ENCODE results near the gene CDH22. TPM values are rescaled to one million over a fixed set of nuclear protein-coding genes. Genes with fewer than 3 reads are reported as not detected.

Gene CDH22
- total RNA-seq, 1 donor from 2014 or later, result not detected

DNA sequence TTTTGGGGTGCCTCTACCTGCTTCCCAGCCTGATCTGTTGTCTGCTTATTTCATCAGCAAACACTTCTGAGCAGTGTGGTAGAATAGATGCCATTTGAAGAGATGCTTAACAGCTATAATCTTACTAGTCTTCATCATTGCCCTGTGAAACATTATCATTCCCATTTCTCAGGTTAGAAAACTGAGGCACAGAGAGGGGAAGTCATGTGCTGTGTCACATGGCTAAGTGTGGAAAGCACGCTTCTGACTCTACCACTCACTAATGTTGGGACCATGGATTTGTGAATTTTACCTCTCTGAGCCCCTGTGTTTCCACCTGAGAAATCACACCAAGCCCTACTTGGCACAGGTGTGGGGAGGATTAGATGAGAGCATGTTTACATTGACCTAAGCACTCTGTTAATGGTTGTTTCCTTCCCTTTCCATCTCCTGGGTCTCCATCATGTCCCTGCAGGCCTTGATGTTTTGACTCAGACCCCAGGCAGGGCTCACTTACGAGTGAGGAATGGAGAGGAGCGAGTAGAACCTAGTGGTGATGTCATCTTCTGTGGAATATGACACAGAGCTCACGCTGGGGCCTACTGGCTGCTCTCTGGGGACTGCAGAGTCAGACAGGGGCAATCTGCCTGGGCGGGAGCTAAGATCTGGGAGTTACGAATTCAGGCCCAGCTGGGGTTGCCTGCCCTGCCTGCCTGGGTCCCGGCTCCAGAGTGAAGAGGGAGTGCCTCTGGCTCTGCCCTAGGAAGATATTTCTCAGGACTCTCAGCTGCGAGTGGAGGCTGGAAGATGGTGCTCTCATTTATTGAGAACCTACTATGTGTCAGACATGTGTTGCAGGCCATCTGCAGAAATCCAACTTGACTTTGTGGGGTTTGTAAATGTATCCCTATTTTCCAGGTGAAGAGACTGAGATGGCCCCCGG, 64.3 kb downstream of the CDH22 start:
- intact Hi-C loops (cut with micrococcal nuclease), result no loop called here

DNA sequence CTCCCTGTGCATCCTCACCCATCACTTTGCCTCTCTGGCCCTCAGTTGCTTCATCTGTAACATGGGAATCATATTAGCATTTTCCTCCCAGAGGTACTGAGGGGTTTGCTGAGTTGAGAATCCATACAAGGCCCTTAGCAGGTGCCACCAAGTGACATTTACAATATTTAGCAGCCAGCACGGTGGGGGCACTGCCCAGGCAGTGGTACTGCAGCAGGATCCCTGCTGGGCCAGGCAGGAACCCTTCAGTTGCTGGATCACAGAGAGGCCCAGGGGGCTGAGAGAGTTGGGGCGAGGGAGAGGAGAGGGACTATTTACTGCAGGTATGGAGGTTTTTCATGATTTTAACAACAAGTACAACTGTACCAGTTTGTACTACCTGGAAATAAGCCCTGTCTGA, 65.9 kb downstream of the CDH22 start:
- intact Hi-C loops (cut with micrococcal nuclease), result no loop called here

DNA sequence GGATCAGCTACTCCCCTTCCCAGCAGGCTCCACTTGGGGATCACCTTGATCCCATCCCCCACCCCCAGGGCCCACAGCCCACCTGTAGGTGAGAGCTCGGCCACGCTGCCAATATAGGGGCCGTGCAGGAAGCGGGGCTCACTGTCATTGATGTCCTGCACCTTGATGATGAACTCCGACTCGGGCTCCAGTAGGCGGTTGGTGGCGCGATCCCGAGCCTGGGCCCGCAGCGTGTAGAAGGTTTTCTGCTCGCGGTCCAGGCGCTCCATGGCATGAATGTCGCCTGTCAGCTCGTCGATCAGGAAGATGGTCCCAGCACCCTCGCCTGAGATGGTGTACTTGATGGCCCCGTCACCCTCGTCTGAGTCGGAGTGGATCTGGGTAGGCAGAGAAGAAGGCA, 67.4 kb downstream of the CDH22 start:
- intact Hi-C loops (cut with micrococcal nuclease), result no loop called here

DNA sequence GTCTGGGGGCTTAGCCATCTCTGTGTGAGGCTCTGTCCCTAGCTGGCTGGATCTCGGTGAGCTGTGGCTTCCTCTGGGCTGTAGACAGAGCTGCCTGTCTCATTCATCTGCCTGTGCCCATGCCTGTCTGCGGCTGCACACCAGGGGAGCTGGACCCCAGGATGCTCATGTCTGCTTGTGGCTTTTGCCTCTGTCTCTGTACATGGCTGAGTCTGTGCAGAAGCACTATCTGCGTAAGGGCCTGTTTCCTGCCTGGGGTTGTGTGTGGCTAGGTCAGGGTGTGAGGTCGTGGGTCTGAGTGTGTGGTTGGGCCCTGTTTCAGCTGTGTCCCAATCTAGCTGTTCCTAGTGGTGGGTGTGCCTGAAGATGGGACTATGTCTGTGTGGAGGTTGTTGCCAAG, 68.2 kb downstream of the CDH22 start:
- intact Hi-C loops (cut with micrococcal nuclease), result no loop called here

DNA sequence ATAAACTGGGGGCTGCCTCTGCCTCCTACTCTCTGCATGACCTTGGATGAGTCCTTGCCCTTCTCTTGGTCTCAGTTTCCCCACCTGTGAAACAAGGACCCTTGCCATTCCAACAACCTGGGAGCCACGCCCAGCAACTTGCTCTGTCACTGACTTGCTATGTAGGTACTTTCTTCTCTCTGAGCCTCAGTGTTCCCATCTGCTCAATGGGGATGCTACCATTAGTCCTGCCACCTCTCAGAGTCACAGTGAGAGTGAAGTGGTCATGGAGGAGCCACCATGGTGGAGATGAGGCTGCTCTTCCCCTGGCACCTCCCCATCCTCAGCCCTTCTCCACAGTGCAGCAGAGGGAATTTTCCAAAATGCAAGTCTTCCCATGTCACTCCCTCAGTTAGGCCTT, 70.6 kb downstream of the CDH22 start:
- intact Hi-C loops (cut with micrococcal nuclease), result no loop called here

DNA sequence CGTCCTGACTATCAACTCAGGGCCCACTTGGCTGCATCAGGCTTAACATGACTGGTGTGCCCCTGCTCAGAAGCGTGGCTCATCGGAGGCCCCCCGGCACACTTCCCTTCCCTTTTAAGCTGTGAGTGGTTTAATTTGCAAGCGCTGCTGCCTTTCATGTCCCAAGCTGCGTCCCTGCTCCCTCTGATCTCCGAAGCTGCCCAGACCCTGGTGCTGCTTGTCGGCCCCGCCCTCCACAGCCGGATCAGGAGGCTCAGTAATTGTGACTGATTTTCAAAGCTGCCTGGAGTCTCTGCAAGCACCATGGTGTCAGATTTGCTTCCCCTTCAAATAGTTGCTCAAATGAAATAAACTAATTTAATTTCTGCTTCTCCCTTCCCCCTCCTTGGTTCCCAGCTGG, 71.1 kb downstream of the CDH22 start:
- intact Hi-C loops (cut with micrococcal nuclease), result no loop called here

DNA sequence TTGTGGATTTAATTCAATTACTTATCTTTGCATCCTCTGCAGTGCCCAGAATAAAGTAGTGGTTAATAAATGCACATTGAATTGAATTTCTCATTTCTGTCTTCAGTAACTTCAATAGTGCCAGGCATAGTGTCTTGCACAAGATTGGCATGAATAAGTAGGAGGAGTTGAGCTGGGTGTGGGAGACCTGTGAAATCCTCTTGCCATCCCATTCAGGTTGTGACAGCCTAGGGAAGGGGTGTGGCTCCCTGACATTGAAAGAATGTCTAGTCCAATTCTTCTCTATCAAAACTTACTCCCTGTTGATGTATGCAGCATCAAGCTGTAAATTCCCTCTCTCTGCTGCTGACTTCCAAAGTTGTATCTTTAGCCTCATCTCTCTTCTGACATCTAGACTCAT, 73.2 kb downstream of the CDH22 start:
- intact Hi-C loops (cut with micrococcal nuclease), result no loop called here

DNA sequence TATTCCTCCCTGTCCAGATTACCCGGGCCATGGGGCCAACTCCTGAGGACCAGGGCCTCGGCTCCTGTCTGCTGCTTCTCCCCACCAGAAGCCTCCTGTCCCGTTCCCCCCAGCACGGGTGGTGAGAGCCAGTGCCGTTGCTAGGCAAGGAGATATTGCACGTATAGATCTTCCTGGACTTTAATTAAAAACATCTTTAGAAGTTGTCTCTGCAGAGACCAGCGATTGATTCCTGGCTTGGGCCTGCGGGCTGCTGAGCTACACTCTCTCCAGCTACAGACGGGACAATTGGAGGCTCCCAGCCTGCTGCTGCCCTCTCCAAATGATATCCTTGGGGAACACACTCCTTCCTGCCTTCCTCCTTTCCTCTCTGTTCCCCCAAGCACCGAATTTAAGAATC, 74.6 kb downstream of the CDH22 start:
- intact Hi-C loops (cut with micrococcal nuclease), result no loop called here

DNA sequence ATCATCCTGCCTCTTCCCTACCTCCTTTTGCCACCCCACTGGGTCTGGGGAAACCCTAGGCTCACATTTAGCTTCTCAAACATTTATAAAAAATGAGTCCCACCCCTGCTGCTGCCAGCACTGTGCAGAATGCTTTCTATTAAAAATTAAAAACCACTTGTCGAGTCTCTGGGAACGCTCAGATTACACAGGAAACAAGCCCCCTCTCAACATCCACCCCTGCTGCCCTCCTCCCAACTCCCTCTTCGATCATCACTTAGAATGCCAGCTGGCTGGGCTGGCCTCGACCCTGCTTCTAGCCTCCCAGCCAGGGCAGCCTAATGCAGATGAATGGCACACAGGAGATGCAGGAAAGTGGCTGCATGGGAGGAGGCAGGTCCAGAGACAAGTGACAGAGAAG, 75.8 kb downstream of the CDH22 start:
- intact Hi-C loops (cut with micrococcal nuclease), result no loop called here

DNA sequence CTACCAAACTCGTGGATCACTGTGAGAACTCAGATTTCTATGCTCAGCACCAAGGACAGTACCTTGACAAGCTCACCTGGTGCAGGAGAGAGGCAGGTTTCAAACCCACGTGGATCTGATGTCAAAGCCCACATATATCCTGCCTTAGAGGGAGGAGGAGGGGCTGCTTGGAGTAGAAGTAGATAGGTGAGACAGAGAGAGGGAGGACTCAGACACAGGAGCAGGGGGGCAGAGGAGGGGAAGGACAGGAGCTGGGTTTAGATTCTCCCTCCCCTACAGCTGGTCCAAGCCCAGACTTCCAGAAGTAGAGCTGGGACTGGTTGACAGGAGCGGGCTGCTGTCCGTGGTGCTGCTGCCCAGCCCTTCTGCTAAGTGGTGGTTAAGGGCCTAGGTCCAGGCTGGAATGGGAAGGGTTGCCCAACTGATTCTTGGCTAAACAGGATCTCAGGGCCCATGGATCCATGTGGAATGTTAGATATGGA, 77.5 kb downstream of the CDH22 start:
- intact Hi-C loops (cut with micrococcal nuclease), result no loop called here

DNA sequence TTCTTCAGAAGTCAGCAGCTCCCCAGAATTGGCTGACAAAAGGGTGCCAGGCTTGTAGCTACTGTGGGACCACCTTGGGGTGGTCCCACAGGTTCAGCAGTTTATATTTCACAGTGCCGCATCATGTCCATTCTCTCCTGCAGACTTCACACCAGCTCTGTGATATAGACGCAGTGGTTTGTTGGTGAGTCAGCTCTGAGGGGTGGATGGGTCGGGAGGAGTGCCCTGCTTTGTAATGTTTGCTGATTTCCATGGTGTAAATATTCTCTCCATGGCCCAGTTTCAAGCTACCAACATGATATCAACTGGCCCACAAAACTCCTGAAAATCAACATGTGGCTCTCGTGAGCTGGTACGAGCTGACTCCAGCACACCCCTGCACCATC, 78.2 kb downstream of the CDH22 start:
- intact Hi-C loops (cut with micrococcal nuclease), result no loop called here

DNA sequence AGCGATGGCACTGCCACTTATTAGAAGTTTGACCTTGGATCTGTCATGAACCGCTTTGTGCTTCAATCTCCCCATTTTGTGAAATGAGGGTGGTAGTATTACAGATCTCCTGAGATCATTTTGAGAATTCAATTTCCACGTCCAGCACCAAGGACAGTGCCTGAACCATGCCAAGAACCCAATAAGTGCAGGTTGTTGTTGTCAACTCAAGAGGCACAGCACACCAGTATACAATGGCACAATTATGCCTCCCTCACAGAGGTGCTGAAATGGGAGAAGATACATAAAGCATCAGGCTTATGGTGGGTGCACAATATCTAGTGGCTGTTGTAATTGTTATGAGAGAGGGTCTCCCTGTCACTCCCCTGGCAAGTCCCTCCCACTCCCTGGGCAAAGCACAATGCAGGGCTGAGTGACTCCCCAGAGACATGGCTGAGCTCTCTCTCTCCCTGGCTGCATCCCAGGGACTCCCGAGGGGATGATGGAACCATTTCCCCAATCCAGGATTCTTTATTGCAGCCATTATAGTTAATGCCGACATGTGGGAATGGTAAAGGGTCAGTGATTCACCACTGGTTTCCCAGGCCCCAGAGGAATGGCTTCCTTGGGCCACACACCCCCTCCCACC, 78.7 kb downstream of the CDH22 start:
- intact Hi-C loops (cut with micrococcal nuclease), result no loop called here

DNA sequence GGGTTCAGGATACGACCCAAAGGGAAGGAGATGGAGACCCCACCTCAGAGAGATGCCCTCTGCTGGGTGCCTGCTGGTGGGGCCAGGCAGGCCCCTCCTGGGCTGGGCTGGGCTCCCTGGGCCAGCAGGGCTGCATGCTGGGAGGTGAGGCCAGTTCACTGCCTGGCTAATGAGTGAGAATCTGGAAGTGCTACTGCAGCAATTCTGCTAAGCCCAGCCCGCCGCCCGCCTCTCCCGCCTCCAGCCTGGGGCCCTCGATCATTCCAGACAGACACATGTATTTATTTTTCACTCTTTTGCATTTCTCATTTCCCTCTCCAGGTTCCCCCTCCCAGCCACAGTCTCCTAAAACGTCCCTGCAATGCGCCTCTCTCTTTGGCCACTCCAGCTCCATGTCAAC, 79.6 kb downstream of the CDH22 start:
- intact Hi-C loops (cut with micrococcal nuclease), result no loop called here

DNA sequence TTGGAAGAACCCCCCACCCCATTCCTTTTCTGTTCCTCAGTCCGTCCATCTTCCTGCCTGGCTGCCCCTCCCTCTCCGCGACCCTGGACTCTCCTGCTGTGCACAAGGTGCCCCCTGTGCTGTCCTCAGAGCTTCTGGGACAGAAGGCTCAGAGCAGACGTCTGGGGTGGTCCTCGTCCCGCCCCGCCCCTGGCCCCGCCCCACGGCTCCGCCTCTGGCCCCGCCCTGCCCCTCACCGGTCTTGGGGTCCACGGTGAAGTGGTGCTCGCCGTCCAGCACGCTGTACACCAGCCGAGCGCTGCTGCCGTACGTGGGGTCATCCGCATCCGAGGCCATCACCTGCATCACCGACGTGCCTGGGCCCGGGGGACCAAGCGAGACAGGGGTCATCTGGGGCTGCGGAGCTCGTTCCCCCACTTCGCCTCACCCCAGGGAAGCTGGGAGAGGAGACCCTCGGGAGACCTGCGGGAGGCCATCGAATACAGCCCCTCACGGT, 81.0 kb downstream of the CDH22 start:
- intact Hi-C loops (cut with micrococcal nuclease), result no loop called here

DNA sequence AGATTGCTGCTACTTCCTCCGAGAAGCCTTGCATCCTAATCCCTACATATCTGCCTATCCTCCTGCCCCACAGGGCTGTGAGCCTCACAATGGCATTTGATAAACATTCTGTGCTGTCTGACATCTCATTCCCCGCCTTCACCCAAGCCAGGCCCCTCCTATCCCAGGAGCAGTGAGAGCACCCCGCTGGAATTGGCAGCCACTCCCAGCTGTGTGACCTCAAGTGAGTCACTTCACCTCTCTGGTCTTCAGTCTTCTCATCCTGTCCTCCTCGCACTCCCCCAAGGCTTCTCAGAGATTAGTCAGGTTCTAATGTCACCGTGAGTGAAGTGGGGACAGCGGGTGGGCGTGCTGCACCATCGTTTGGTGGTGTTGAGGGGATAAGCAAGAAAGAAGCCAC, 81.7 kb downstream of the CDH22 start:
- intact Hi-C loops (cut with micrococcal nuclease), result no loop called here

DNA sequence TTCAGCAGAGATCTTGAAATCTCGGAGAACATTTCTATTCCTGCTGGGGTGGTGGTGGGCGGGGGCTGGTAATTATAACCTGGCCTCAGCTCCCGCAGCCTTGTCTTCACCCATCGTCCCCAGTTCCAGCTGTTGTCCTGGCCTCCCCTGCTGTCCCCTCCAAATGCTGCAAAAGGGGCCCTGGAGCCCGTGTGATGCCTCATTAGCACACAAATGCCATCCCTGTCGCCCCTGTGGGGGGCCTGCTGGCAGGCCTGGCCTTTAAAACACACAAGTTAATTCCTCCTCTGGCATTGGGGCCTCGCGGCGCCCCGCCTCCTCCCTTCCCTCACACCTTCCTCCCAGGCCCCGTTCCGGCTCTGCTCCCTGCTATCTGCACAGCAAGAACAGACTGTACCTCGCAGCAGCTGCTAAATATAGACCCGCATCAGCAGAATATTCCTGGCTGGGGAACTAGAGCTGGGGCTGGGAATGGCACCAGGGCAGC, 85.7 kb downstream of the CDH22 start:
- intact Hi-C loops (cut with micrococcal nuclease), result no loop called here

DNA sequence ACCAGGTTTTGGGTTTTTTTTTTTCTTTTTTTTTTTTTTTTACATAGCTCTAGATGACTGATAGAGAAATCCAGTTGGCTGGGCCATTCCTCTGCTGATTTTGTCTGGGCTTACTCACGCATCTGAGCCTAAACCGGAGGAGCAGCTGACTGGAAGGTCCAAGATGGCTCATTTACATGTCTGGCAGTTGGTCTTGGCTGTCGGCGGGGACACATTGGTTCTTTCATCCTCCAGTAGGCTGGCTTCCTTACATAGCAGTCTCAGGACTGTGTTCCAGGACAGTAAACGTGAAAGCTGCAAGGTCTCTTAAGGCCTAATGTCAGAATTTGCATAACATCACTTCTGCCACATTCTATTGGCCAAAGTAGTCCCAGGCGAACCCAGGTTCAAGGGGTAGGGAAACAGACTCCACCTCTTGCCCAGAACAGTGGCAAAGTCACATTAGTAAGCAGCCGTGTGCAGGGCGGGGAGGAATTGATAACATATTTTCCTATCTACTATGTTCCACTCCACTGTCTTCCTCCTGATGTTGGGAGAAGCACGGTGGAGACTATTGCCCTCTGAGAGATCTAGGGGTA, 87.0 kb downstream of the CDH22 start:
- intact Hi-C loops (cut with micrococcal nuclease), result no loop called here

DNA sequence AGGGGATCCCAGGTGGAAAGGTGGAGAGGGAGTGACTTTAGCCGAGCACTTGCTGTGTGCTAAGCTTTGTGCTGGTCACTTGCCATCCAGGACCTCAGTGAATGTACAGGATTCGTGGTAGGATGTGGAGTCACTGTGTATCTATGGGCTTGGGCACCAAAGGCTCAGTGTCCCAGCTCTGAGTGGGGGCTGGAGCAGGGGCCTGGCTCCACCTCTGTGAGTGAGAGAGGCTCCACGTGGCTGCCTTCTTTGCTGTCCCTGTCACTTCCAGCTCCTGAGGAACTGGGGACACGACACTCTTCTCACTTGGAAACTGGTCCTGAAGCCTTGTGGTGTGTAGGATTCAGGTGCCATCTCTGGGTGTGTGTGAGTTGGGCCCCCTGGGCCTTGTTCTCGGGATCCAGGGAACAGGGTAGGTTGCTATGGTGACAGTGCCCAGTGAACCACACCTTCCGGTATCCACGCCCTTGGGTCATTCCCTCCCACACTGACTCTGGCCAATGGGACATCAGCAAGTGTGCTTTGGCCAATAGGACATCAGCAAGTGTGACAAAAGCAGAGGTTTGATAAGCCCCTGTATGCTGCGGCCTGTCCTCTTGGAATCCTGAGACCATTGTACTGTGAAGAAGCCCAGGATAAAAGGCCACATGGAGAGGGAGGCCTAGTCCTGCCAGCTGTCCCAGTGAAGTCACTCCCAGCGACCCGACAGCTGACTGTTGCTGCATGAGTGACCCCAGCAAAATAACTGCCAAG, 87.7 kb downstream of the CDH22 start:
- intact Hi-C loops (cut with micrococcal nuclease), result no loop called here

DNA sequence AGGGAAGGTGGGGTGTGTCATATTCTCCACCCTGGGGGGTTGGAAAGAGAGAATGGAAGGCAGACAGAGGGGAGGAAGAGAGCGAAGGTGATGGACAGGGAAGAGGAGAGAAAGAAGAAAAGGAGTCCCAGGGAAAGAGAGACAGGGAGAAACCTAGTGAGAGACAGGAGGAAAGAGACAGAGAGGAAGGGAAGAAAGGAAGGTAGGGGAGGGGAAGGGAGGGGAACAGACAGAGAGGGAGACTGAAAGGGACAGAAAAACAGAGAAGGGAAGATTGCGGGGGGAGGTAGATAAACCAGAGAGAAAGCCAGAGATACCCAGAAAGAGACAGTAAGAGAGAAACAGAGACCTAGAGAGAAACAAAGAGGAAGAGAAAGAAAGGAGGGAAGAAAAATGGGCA, 88.4 kb downstream of the CDH22 start:
- intact Hi-C loops (cut with micrococcal nuclease), result no loop called here

DNA sequence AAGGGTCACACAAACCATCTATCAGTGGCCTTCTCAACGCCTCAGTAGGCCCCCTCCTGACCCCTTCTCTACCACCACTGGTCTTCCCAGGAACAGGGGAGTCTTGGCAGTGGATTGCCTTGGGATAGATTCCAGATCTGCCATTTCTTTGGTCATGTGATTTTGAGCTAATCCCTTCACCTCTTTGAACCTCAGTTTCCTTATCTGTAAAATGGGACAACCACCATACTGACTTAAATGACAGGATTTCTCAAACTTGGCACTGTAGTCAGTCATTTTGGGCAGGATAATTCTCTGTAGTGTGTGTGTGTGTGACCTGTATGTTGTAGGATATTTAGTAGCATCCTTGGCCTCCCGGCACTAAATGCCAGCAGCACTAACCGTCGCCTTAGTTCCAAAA, 89.1 kb downstream of the CDH22 start:
- intact Hi-C loops (cut with micrococcal nuclease), result no loop called here

DNA sequence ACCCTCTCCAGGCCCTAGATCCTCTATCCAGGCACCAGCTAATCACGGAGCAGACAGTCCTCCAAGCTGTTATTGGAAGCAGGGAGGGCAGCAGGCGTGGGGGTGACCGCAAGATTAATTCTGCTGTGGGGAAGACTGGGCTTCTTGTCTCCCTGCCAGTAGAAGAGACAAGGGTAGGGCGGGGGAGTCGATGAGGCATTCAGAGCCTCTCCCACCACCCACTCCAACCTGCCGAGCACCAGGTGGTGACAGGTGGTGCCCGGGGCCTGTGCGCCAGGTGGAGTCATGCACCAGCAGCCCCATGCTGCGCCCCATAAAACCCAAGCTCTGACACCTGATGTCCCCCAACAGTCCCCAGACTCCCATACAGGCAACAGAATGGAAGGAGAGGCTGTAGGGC, 89.6 kb downstream of the CDH22 start:
- intact Hi-C loops (cut with micrococcal nuclease), result no loop called here

All from T-helper 2 cell treated with Interferon-gamma antibody and Interleukin-4, amounts not matched to agents 100 ng/mL and 5 ng/mL, for 36 hours (primary cell).